H1 (cell line): ENCODE data around the gene RGS5.

Experiments
- CTBP2 ChIP-seq: IDR thresholded peaks from 2 replicates; pipeline ENCODE4 v1.7.0; 2011; ENCODE audit warnings: borderline replicate concordance, mild to moderate bottlenecking, moderate library complexity, mixed read lengths, low read length; ENCODE audit not compliant: insufficient read depth, insufficient read length
- CTCF ChIP-seq, 3 experiments: IDR thresholded peaks; 1 replicate in 2 of 3; 2 replicates in 1 of 3; pipeline versions ENCODE4 v1.5.1 to v1.6.1; 2011; ENCODE audit warnings: low read length in 3 of 3, mild to moderate bottlenecking in 3 of 3, inconsistent platforms in 2 of 3, low read depth in 1 of 3, moderate library complexity in 1 of 3; ENCODE audit not compliant: insufficient read depth in 1 of 3; ENCODE audit errors: control extremely low read depth in 1 of 3
- E2F6 ChIP-seq: IDR thresholded peaks from 2 replicates; pipeline ENCODE4 v1.6.1; 2012; ENCODE audit warnings: inconsistent platforms
- EZH2 ChIP-seq: fragments of 200-600 bp; sonication (generic); IDR thresholded peaks from 2 replicates; pipeline ENCODE4 v1.7.1; 2012; ENCODE audit warnings: low read depth, mild to moderate bottlenecking, moderate library complexity, low read length, inconsistent platforms; ENCODE audit not compliant: severe bottlenecking
- GTF2F1 ChIP-seq: IDR thresholded peaks from 2 replicates; pipeline ENCODE4 v1.6.1; 2012; ENCODE audit warnings: low read depth, low read length, improper control_type of control experiment, borderline replicate concordance
- RXRA ChIP-seq: IDR thresholded peaks from 2 replicates; pipeline ENCODE4 v1.6.1; 2011; ENCODE audit warnings: low read depth, mild to moderate bottlenecking, low read length, moderate library complexity; ENCODE audit not compliant: insufficient read depth
- SRF ChIP-seq: IDR thresholded peaks from 2 replicates; pipeline ENCODE4 v1.6.1; 2011; ENCODE audit warnings: mild to moderate bottlenecking, low read depth, low read length, moderate library complexity
- SUZ12 ChIP-seq: fragments of 200-600 bp; sonication (generic); IDR thresholded peaks from 2 replicates; pipeline ENCODE4 v1.6.1; 2012; ENCODE audit warnings: mild to moderate bottlenecking, inconsistent platforms, low read length, moderate library complexity, mixed read lengths

GRCh38 chr1:163162381-163162914 lies 40.3 kb downstream of the RGS5 start:
- TF ChIP-seq SRF, result no peak
- TF ChIP-seq CTCF (IDR thresholded peaks at IDR 0.05; ENCODE audit: control extremely low read depth in 1 of 3, insufficient read depth in 1 of 3, low read depth in 1 of 3, low read length in 3 of 3), result no peak
- no peak for TF ChIP-seq EZH2
- TF ChIP-seq CTBP2, result no peak
- TF ChIP-seq SUZ12, result no peak
- no peak for TF ChIP-seq GTF2F1
- TF ChIP-seq RXRA, result no peak
- no peak for TF ChIP-seq E2F6
